NCI-H1417 treated with DMSO at 0.1 percent for 48 hours (cell line): ENCODE measurements around the gene CPXCR1.
"Not testable (repeated sequence)": the region's sequence is repeated elsewhere in the genome, so short reads cannot be mapped to it uniquely, and the experiment has no call there.

ENCODE experiments used
- DNase-seq: peaks from one replicate; lab custom pipeline; 2025; lab: John Stamatoyannopoulos, UW

CPXCR1 gene

GRCh38 chrX:88746925-88747324, at the start of gene CPXCR1:
Gene CPXCR1, plus strand, starts transcription at chrX:88747225. Its CDS starts 6,190 bp downstream, at chrX:88753415.
- no peak for DNase-seq

GRCh38 chrX:88735835-88736234, 11.2 kb upstream of the CPXCR1 start:
- DNase-seq: no peak

- not testable (repeated sequence) for DNase-seq
Observed at GRCh38 chrX:88746215-88746614, 810 bp upstream of the CPXCR1 start.

GRCh38 chrX:88752339-88752738, 5.3 kb downstream of the CPXCR1 start:
- not testable (repeated sequence) for DNase-seq

- no peak for DNase-seq
Observed at GRCh38 chrX:88789825-88790224, 42.8 kb downstream of the CPXCR1 start.
